ENCODE data around the gene TCF12.
"Not testable (repeated sequence)": the region's sequence is repeated elsewhere in the genome, so short reads cannot be mapped to it uniquely, and the experiment has no call there.

TCF12 gene

DNA sequence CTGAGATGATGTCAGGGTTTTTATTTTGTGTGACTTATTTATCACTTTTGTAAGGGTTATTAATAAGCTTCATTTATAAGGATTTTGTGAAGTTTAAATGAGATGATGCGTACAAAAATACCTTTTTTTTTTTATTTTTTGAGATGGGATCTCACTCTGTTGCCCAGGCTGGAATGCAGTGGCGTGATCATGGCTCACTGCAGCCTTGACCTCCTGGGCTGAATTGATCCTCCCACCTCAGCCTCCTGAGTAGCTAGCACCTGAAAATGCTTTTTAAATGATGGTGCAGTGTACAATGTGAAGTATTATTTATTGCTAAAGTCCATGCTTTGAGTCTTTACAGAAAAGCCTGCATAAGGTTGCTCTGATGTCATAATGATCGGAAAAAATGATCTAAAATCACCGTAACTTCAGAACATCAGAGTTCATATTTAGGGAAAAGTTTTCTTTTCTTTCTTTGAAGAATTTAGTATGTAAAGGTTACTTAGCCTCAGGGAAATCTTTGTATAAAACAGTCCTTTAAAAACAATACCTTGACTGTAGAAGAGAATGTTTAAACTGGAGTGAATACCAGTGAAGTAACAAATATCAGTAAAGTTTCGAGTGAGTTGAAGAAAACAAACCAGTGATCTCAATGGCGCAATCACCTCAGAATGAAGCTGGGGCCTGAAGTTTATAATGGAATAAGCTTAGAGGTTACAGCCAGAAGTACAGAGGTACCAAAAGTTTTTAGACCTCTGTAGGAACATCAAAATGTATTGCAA is 29.7 kb downstream of the TCF12 start:
- no peak for DNase-seq (ENCODE audit: low spot score)

GRCh38 chr15:56948764-56949101 is 30.3 kb downstream of the TCF12 start:
- DNase-seq (ENCODE audit: low spot score), result no peak

- no peak for DNase-seq (ENCODE audit: low spot score)
Observed at GRCh38 chr15:56950979-56951378, 32.5 kb downstream of the TCF12 start.

- no peak for DNase-seq (ENCODE audit: low spot score)
Observed at GRCh38 chr15:56953790-56954189, 35.3 kb downstream of the TCF12 start.

DNA sequence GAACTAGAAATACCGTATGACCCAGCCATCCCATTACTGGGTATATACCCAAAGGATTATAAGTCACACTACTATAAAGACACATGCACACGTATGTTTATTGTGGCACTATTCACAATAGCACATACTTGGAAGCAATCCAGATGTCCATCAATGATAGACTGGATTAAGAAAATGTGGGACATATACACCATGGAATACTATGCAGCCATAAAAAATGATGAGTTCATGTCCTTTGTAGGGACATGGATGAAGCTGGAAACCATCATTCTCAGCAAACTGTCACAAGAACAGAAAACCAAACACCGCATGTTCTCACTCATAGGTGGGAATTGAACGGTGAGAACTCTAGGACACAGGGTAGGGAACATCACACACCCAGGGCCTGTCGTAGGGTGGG is 36.6 kb downstream of the TCF12 start:
- DNase-seq (ENCODE audit: low spot score), result not testable (repeated sequence)

DNA sequence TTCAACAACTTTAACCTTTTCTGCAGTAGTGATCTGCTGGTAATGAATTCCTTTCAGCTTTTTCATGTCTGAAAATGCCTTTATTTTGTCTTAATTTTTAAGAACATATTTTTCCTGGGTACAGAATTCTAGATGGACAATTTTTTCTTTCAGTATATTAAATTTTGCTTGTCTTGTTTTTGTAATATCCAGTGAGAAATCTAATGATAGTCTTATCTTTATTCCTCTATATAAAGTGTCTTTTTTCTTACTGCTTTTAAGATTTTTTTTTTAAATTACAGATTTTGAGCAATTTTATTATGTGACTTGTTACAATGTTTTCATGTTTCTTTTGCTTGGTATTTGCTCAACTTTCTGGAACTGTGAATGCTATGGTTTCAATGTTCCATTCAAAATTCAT is 38.1 kb downstream of the TCF12 start:
- DNase-seq (ENCODE audit: low spot score), result no peak

GRCh38 chr15:56957812-56958406 is 39.5 kb downstream of the TCF12 start:
- no peak for DNase-seq (ENCODE audit: low spot score)

DNA sequence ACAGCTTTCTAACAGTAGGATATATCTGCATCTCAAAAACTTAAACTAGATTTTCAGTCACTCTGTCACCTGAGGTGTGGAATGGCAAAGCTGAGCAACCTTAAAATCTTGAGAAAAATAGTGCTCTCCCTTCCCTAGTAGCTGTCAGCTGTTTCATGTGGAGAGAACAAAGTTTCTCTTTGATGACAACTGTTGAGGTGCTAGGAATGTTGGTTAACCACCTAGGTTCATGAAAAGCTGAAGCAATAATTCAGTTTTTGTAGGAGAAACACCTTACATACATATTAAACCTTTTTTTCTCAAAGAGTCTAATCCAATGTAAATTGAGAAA is 40.8 kb downstream of the TCF12 start:
- DNase-seq (ENCODE audit: low spot score), result no peak

GRCh38 chr15:56960116-56960515 is 41.7 kb downstream of the TCF12 start:
- no peak for DNase-seq (ENCODE audit: low spot score)

- DNase-seq (ENCODE audit: low spot score), result no peak
Observed at GRCh38 chr15:56963126-56963525, 44.7 kb downstream of the TCF12 start.

GRCh38 chr15:56963710-56964109 is 45.3 kb downstream of the TCF12 start:
- DNase-seq (ENCODE audit: low spot score), result no peak

DNA sequence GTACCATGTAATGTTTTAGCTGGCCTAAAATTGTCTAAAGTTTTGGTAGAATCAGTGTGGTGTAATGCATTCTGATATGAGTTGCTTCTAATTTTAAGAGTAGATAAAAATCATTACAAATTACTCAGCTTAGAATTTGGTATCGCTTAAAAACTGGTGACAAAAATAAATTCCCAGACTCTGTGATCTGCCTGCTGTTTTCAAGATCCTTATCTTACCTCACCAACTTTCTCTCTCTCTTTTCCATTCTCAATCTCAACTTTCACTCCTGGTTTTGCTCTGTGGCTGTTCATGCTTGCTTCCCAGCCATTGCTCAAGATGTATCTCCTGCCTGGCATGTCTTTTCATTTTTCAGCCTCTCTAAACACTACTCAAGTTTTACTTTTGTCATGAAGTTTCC is 45.7 kb downstream of the TCF12 start:
- DNase-seq (ENCODE audit: low spot score), result no peak

GRCh38 chr15:56965231-56966013 is 47.0 kb downstream of the TCF12 start:
- no peak for DNase-seq (ENCODE audit: low spot score)

- DNase-seq (ENCODE audit: low spot score), result no peak
Observed at GRCh38 chr15:56967336-56967735, 48.9 kb downstream of the TCF12 start.

DNA sequence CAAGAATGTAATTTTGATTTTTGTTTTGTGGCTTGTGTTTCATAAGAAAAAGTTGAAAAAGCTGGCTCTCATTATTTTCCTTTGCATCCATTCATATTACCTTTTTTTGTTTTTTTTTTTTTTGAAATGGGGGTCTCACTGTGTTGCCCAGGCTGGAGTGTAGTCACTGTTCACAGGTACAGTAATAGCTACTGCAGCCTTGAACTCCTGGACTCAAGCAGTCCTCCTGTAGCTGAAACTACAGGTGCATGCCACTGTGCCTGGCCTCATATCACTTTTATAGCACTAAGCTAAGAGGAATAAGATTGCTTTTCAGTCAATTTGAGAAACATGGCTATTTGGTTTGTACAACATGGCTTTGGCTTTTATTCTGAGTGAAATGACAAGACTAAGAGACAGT is 49.8 kb downstream of the TCF12 start:
- no peak for DNase-seq (ENCODE audit: low spot score)

GRCh38 chr15:56968821-56969220 is 50.4 kb downstream of the TCF12 start:
- no peak for DNase-seq (ENCODE audit: low spot score)

- no peak for DNase-seq (ENCODE audit: low spot score)
Observed at GRCh38 chr15:56969265-56969895, 50.9 kb downstream of the TCF12 start.

DNA sequence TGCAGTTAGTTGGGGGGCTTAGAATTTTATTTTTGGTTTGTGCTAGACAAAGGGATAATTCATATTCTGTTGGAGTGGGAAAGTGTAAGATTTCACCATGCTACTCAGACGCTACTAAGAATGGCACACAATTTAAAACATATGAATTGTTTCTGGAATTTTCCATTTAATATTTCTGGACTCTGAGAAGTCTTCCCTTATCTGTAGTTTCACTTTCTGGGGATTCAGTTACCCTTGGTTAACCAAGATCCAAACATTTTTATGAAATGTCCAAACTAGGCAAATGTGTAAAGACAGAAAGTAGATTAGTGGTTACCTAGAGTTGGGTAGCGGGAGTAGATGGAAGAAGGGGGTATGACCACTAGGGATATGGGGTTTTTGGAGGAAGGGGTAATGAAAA is 53.1 kb downstream of the TCF12 start:
- DNase-seq (ENCODE audit: low spot score), result no peak

- no peak for DNase-seq (ENCODE audit: low spot score)
Observed at GRCh38 chr15:56972016-56972415, 53.6 kb downstream of the TCF12 start.

DNA sequence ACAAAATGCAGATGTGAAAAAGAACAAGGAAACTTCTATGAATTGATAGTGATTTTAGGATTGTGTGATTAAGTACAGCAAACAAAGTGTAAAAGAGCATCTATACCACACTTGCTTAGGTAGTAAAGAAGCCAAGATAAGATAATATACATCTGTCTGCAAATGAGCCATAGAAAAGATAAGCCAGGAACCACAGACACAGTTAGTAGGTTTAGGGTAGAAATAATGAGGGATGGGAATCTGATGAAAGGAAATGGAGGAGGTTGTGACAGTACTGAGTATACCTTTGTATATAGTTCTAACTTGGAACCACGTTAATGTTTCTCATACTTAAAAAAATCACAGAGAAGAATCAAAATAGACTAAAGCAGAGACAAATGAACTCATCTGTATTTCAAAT is 54.0 kb downstream of the TCF12 start:
- no peak for DNase-seq (ENCODE audit: low spot score)

- no peak for DNase-seq (ENCODE audit: low spot score)
Observed at GRCh38 chr15:56973463-56973862, 55.0 kb downstream of the TCF12 start.

GRCh38 chr15:56977232-56977631 is 58.8 kb downstream of the TCF12 start:
- no peak for DNase-seq (ENCODE audit: low spot score)

Data from CD4-positive, alpha-beta T cell treated with Interleukin-2 at 100 ng/mL for 4 hours (primary cell).